Hepatocyte (in vitro differentiated cells): ENCODE data around the gene FGF21. TPM values are rescaled to one million over a fixed set of nuclear protein-coding genes. Genes with fewer than 3 reads are reported as not detected.

Experiments used
- DNase-seq: peaks from one replicate; pipeline ENCODE4 v3.0.0-alpha.2; 2016; ENCODE audit warnings: low spot score
- H2AFZ ChIP-seq: fragments of 200-600 bp; sonication (generic); 2 replicates; pipeline ENCODE4 v1.6.0; 2016; ENCODE audit warnings: antibody characterized with exemption, mild to moderate bottlenecking
- H3K27ac ChIP-seq: fragments of 200-600 bp; sonication (generic); 2 replicates; pipeline ENCODE4 v1.5.1; 2016; ENCODE audit warnings: mild to moderate bottlenecking
- H3K27me3 ChIP-seq: fragments of 200-600 bp; sonication (generic); 2 replicates; pipeline ENCODE4 v1.6.1; 2016
- H3K36me3 ChIP-seq: fragments of 200-600 bp; sonication (generic); replicated peaks from 2 replicates; pipeline ENCODE4 v1.5.1; 2016; ENCODE audit warnings: low read depth; ENCODE audit not compliant: insufficient read depth
- H3K4me1 ChIP-seq: fragments of 200-600 bp; sonication (generic); 2 replicates; pipeline ENCODE4 v1.5.1; 2016; ENCODE audit warnings: mild to moderate bottlenecking, moderate library complexity; ENCODE audit not compliant: insufficient read depth
- H3K4me2 ChIP-seq: fragments of 200-600 bp; sonication (generic); 2 replicates; pipeline ENCODE4 v1.6.0; 2016
- H3K4me3 ChIP-seq: fragments of 200-600 bp; sonication (generic); 2 replicates; pipeline ENCODE4 v1.5.1; 2016; ENCODE audit warnings: mild to moderate bottlenecking
- H3K79me2 ChIP-seq: fragments of 200-600 bp; sonication (generic); 2 replicates; pipeline ENCODE4 v1.6.0; 2017; ENCODE audit warnings: mild to moderate bottlenecking
- H3K9me2 ChIP-seq: fragments of 200-600 bp; sonication (generic); replicated peaks from 2 replicates; pipeline ENCODE4 v1.6.0; 2017; ENCODE audit warnings: mild to moderate bottlenecking; ENCODE audit not compliant: insufficient read depth
- H3K9me3 ChIP-seq: fragments of 200-600 bp; sonication (generic); 2 replicates; pipeline ENCODE4 v1.5.1; 2016; ENCODE audit warnings: low read depth, mild to moderate bottlenecking
- H4K20me1 ChIP-seq: fragments of 200-600 bp; sonication (generic); 2 replicates; pipeline ENCODE4 v1.6.0; 2016; ENCODE audit warnings: mild to moderate bottlenecking; ENCODE audit not compliant: insufficient read depth, poor library complexity, severe bottlenecking
- CTCF ChIP-seq: fragments of 200-600 bp; sonication (generic); IDR thresholded peaks from 2 replicates; pipeline ENCODE4 v1.5.1; 2016; ENCODE audit warnings: antibody characterized with exemption, mild to moderate bottlenecking; ENCODE audit not compliant: poor library complexity
- EZH2 ChIP-seq: fragments of 200-600 bp; sonication (generic); IDR thresholded peaks from 2 replicates; pipeline ENCODE4 v1.6.1; 2016; ENCODE audit warnings: antibody characterized with exemption, mild to moderate bottlenecking, borderline replicate concordance
- EZH2phosphoT487 ChIP-seq: fragments of 200-600 bp; sonication (generic); IDR thresholded peaks from one replicate; pipeline ENCODE4 v1.6.1; 2018; ENCODE audit warnings: antibody characterized with exemption, mild to moderate bottlenecking, low read depth, moderate library complexity; ENCODE audit not compliant: unreplicated experiment, severe bottlenecking
- WGBS: methylation state at CpG from one replicate; pipeline ENCODE4 v1.1.6; 2016; ENCODE audit warnings: low lambda C conversion rate; ENCODE audit errors: missing lambda C conversion rate; 5-methylcytosine and 5-hydroxymethylcytosine counted together
- polyA plus RNA-seq: library from polyadenylated mRNA; unstranded; fragments of >200 nt; fragmentation: Nextera tagmentation; extraction: Ambion mirVana; gene quantifications from 2 replicates; pipeline ENCODE4 v1.2.1, GENCODE V29; 2016
- total RNA-seq: library from RNA; depleted of rRNA; stranded (reverse); fragments of >200 nt; gene quantifications from 2 replicates; pipeline ENCODE4 v1.2.3, GENCODE V29; 2014

FGF21 gene
- total and polyA plus RNA-seq, 2 experiments from 2014 or later, result not detected

GRCh38 chr19:48755787-48756186 is 463 bp downstream of the FGF21 start:
- Histone ChIP-seq H3K9me2 (no peaks in the 10 kb centered on the region), H3K4me2 (no peak overlapping the region)

GRCh38 chr19:48756212-48756611 is 888 bp downstream of the FGF21 start:
- no peak overlapping the region for H3K27ac ChIP-seq
- no peak overlapping the region for H3K4me3 ChIP-seq
- H4K20me1 ChIP-seq, result no peaks in the 10 kb centered on the region
- H3K79me2 ChIP-seq, result no peaks in the 10 kb centered on the region
- H3K9me2 ChIP-seq, result no peaks in the 10 kb centered on the region
- 93% methylated on average over 11 of the region's 11 CpGs for WGBS
- H3K36me3 ChIP-seq, result no peaks in the 10 kb centered on the region
- H3K9me3 ChIP-seq, result no peaks in the 10 kb centered on the region
- peaks cover 7% of the 10 kb centered on the region for H3K4me1 ChIP-seq
- H3K27me3 ChIP-seq, result peaks cover 18% of the 10 kb centered on the region
- TF ChIP-seq CTCF (no peak), EZH2 (no peak), EZH2phosphoT487 (no peak)
- DNase-seq, result no peak
- no peak overlapping the region for H2AFZ ChIP-seq
- no peak overlapping the region for H3K4me2 ChIP-seq

More at GRCh38 chr19:48755787-48756186, 463 bp downstream of the FGF21 start:
- Histone ChIP-seq H3K4me3 (no peak overlapping the region), H3K36me3 (no peaks in the 10 kb centered on the region), H4K20me1 (no peaks in the 10 kb centered on the region), H3K4me1 (peaks cover 7% of the 10 kb centered on the region), H2AFZ (no peak overlapping the region), H3K9me3 (no peaks in the 10 kb centered on the region), H3K27me3 (peaks cover 14% of the 10 kb centered on the region), H3K27ac (no peak overlapping the region), H3K79me2 (no peaks in the 10 kb centered on the region)
- WGBS, result 89% methylated on average over 5 of the region's 5 CpGs
- TF ChIP-seq EZH2phosphoT487 (no peak), CTCF (no peak), EZH2 (no peak)
- no peak for DNase-seq

- no peaks in the 10 kb centered on the region for H3K9me2 ChIP-seq
- no peak overlapping the region for H3K4me2 ChIP-seq
- no peak overlapping the region for H3K27ac ChIP-seq
- H3K79me2 ChIP-seq, result no peaks in the 10 kb centered on the region
- no peak for TF ChIP-seq EZH2
- no peak for TF ChIP-seq CTCF
- TF ChIP-seq EZH2phosphoT487, result no peak
- peaks cover 18% of the 10 kb centered on the region for H3K27me3 ChIP-seq
- WGBS, result 93% methylated on average over 9 of the region's 9 CpGs
- no peaks in the 10 kb centered on the region for H3K36me3 ChIP-seq
- H3K4me1 ChIP-seq, result peaks cover 7% of the 10 kb centered on the region
- H3K9me3 ChIP-seq, result no peaks in the 10 kb centered on the region
- H3K4me3 ChIP-seq, result no peak overlapping the region
- no peak for DNase-seq
- H4K20me1 ChIP-seq, result no peaks in the 10 kb centered on the region
- no peak overlapping the region for H2AFZ ChIP-seq
Observed at GRCh38 chr19:48756686-48757085, 1.4 kb downstream of the FGF21 start.
